ENCODE data around the gene RAB5B. TPM values are rescaled to one million over a fixed set of nuclear protein-coding genes. Genes with fewer than 3 reads are reported as not detected.

RAB5B gene
- total RNA-seq, 3 donors from 2014 or later (not counting 1 experiment from before 2014, with no cell fraction given), result 69.4 to 80.0 (median 78.2) TPM

GRCh38 chr12:55938826-55939501 lies 34.9 kb upstream of the RAB5B start:
- peaks cover 11 to 13% of the 10 kb centered on the region in 2 donors for H3K4me1 Mint-ChIP-seq
- ATAC-seq (no peak), DNase-seq (no peak)
- Histone ChIP-seq H3K27ac (ENCODE audit: low read length) (no peak overlapping the region), H3K36me3 (ENCODE audit: control insufficient read depth, insufficient read depth, low read length) (peaks cover 62% of the 10 kb centered on the region), H3K27me3 (ENCODE audit: control insufficient read depth, insufficient read depth, low read length) (no peaks in the 10 kb centered on the region), H3K4me1 (ENCODE audit: control insufficient read depth, insufficient read depth, low read length) (peaks cover 11% of the 10 kb centered on the region), H3K9me3 (ENCODE audit: control insufficient read depth, insufficient read depth, low read length) (no peaks in the 10 kb centered on the region), H3K4me3 (ENCODE audit: low read length) (no peak overlapping the region)
- 98% methylated on average over 8 of the region's 8 CpGs for WGBS (ENCODE audit: insufficient coverage)
- TF ChIP-seq CTCF (IDR thresholded peaks at IDR 0.05), result no peak
- no peak overlapping the region for H3K4me3 Mint-ChIP-seq
- intact Hi-C loops (cut with micrococcal nuclease), result no loop called here
- H3K36me3 Mint-ChIP-seq, result peaks cover 12% of the 10 kb centered on the region
- no peaks in the 10 kb centered on the region for H3K9me3 Mint-ChIP-seq
- H3K27ac Mint-ChIP-seq, result no peak overlapping the region
- H3K27me3 Mint-ChIP-seq (ENCODE audit: low read depth in 2 of 2), result no peaks in the 10 kb centered on the region

GRCh38 chr12:55940065-55940732 lies 33.7 kb upstream of the RAB5B start:
- peak; percentile 82 for TF ChIP-seq CTCF (IDR thresholded peaks at IDR 0.05)
- intact Hi-C loops (cut with micrococcal nuclease), result loop anchor here (1.0 kb wide), 2 partner anchors 13 to 202 kb away; partner anchors contain the start of gene PYM1
- Mint-ChIP-seq H3K27me3 (ENCODE audit: low read depth in 2 of 2) (no peaks in the 10 kb centered on the region), H3K9me3 (no peaks in the 10 kb centered on the region), H3K4me3 (no peak overlapping the region), H3K4me1 (peaks cover 10 to 12% of the 10 kb centered on the region in 2 donors), H3K36me3 (peaks cover 19% of the 10 kb centered on the region), H3K27ac (peak overlapping the region in 1 of 2 donors; percentile 33)
- Histone ChIP-seq H3K9me3 (ENCODE audit: control insufficient read depth, insufficient read depth, low read length) (no peaks in the 10 kb centered on the region), H3K36me3 (ENCODE audit: control insufficient read depth, insufficient read depth, low read length) (peaks cover 72% of the 10 kb centered on the region), H3K4me3 (ENCODE audit: low read length) (no peak overlapping the region), H3K27me3 (ENCODE audit: control insufficient read depth, insufficient read depth, low read length) (no peaks in the 10 kb centered on the region), H3K27ac (ENCODE audit: low read length) (peak overlapping the region; percentile 16), H3K4me1 (ENCODE audit: control insufficient read depth, insufficient read depth, low read length) (peaks cover 11% of the 10 kb centered on the region)
- DNase-seq (peak; percentile 76 to 93), ATAC-seq (peak; percentile 97 to 99 (median 99))
- WGBS (ENCODE audit: insufficient coverage), result 23% methylated on average over 18 of the region's 18 CpGs

- Mint-ChIP-seq H3K9me3 (no peaks in the 10 kb centered on the region), H3K36me3 (peaks cover 19% of the 10 kb centered on the region), H3K27ac (no peak overlapping the region), H3K4me3 (no peak overlapping the region), H3K27me3 (ENCODE audit: low read depth in 2 of 2) (no peaks in the 10 kb centered on the region), H3K4me1 (peaks cover 10 to 12% of the 10 kb centered on the region in 2 donors)
- H3K9me3 ChIP-seq (ENCODE audit: control insufficient read depth, insufficient read depth, low read length), result no peaks in the 10 kb centered on the region
- peaks cover 11% of the 10 kb centered on the region for H3K4me1 ChIP-seq (ENCODE audit: control insufficient read depth, insufficient read depth, low read length)
- ATAC-seq, result no peak
- no peaks in the 10 kb centered on the region for H3K27me3 ChIP-seq (ENCODE audit: control insufficient read depth, insufficient read depth, low read length)
- H3K27ac ChIP-seq (ENCODE audit: low read length), result no peak overlapping the region
- H3K36me3 ChIP-seq (ENCODE audit: control insufficient read depth, insufficient read depth, low read length), result peaks cover 78% of the 10 kb centered on the region
- intact Hi-C loops (cut with micrococcal nuclease), result no loop called here
- DNase-seq, result no peak
- TF ChIP-seq CTCF (IDR thresholded peaks at IDR 0.05), result no peak
- 96% methylated on average over 2 of the region's 4 CpGs for WGBS (ENCODE audit: insufficient coverage)
- H3K4me3 ChIP-seq (ENCODE audit: low read length), result no peak overlapping the region
Measured at GRCh38 chr12:55942055-55942454, 31.8 kb upstream of the RAB5B start.

Data from natural killer cell (primary cell).